GM19438 (cell line): ENCODE data around the gene OSBPL2.

Experiments used
- ATAC-seq: cut with Tn5 transposase; IDR thresholded peaks from one replicate; pipeline ENCODE4 v1.9.1; 2021; ENCODE audit warnings: low read depth; ENCODE audit not compliant: unreplicated experiment

The OSBPL2 gene

GRCh38 chr20:62205618-62206387 lies 32.5 kb upstream of the OSBPL2 start:
- ATAC-seq, result no peak

GRCh38 chr20:62206388-62206775 lies 31.9 kb upstream of the OSBPL2 start:
- no peak for ATAC-seq

GRCh38 chr20:62208061-62208794 lies 30.1 kb upstream of the OSBPL2 start:
- ATAC-seq, result no peak

- ATAC-seq, result no peak
These were observed 29.2 kb upstream of the OSBPL2 start for GRCh38 chr20:62208795-62209755.

- ATAC-seq, result no peak
These were observed 28.3 kb upstream of the OSBPL2 start for GRCh38 chr20:62209850-62210495.

- ATAC-seq, result no peak
These were observed 27.8 kb upstream of the OSBPL2 start for GRCh38 chr20:62210496-62210855.

GRCh38 chr20:62211216-62211615 lies 27.1 kb upstream of the OSBPL2 start:
- no peak for ATAC-seq

GRCh38 chr20:62211769-62212288 lies 26.5 kb upstream of the OSBPL2 start:
- no peak for ATAC-seq

- ATAC-seq, result no peak
These were observed 26.0 kb upstream of the OSBPL2 start for GRCh38 chr20:62212299-62212698.

GRCh38 chr20:62214067-62214466 lies 24.3 kb upstream of the OSBPL2 start:
- ATAC-seq, result no peak

- ATAC-seq, result no peak
These were observed 23.0 kb upstream of the OSBPL2 start for GRCh38 chr20:62215020-62215990.

- ATAC-seq, result no peak
These were observed 22.2 kb upstream of the OSBPL2 start for GRCh38 chr20:62215991-62216635.

- no peak for ATAC-seq
These were observed 21.4 kb upstream of the OSBPL2 start for GRCh38 chr20:62216636-62217566.

GRCh38 chr20:62217913-62218773 lies 20.2 kb upstream of the OSBPL2 start:
- no peak for ATAC-seq

- ATAC-seq, result no peak
These were observed 19.0 kb upstream of the OSBPL2 start for GRCh38 chr20:62219101-62219991.
